GM21529 (cell line): ENCODE measurements around the gene ZNF333.
"Not testable (repeated sequence)": the region's sequence is repeated elsewhere in the genome, so short reads cannot be mapped to it uniquely, and the experiment has no call there.

Source experiments
- ATAC-seq: cut with Tn5 transposase; IDR thresholded peaks from one replicate; pipeline ENCODE4 v1.9.1; 2021; ENCODE audit not compliant: unreplicated experiment

The ZNF333 gene

GRCh38 chr19:14695471-14695870 is 5.6 kb downstream of the ZNF333 start:
- ATAC-seq: no peak

GRCh38 chr19:14699641-14700040 is 9.8 kb downstream of the ZNF333 start:
- no peak for ATAC-seq

GRCh38 chr19:14700711-14701375 is 11.0 kb downstream of the ZNF333 start:
- ATAC-seq: no peak

GRCh38 chr19:14703833-14704232 is 14.0 kb downstream of the ZNF333 start:
- ATAC-seq: no peak

GRCh38 chr19:14704450-14704849 is 14.6 kb downstream of the ZNF333 start:
- no peak for ATAC-seq

GRCh38 chr19:14715841-14716240 is 26.0 kb downstream of the ZNF333 start:
- ATAC-seq: no peak

- ATAC-seq: no peak
Observed at GRCh38 chr19:14718522-14719116, 28.8 kb downstream of the ZNF333 start.

- ATAC-seq: no peak
Observed at GRCh38 chr19:14719162-14719561, 29.3 kb downstream of the ZNF333 start.

GRCh38 chr19:14722127-14722526 is 32.3 kb downstream of the ZNF333 start:
- no peak for ATAC-seq

GRCh38 chr19:14728595-14728994 is 38.7 kb downstream of the ZNF333 start:
- ATAC-seq: no peak

GRCh38 chr19:14731200-14731599 is 41.4 kb downstream of the ZNF333 start:
- no peak for ATAC-seq

GRCh38 chr19:14732510-14732909 is 42.7 kb downstream of the ZNF333 start:
- ATAC-seq: no peak

- no peak for ATAC-seq
Observed at GRCh38 chr19:14733574-14733973, 43.7 kb downstream of the ZNF333 start.

- ATAC-seq: no peak
Observed at GRCh38 chr19:14735915-14736314, 46.1 kb downstream of the ZNF333 start.

- ATAC-seq: no peak
Observed at GRCh38 chr19:14746886-14747285, 57.0 kb downstream of the ZNF333 start.

GRCh38 chr19:14748601-14749000 is 58.8 kb downstream of the ZNF333 start:
- ATAC-seq: no peak

- ATAC-seq: no peak
Observed at GRCh38 chr19:14758816-14759215, 69.0 kb downstream of the ZNF333 start.

GRCh38 chr19:14761607-14762006 is 71.8 kb downstream of the ZNF333 start:
- no peak for ATAC-seq

- no peak for ATAC-seq
Observed at GRCh38 chr19:14762111-14762510, 72.3 kb downstream of the ZNF333 start.

- no peak for ATAC-seq
Observed at GRCh38 chr19:14763497-14764145, 73.8 kb downstream of the ZNF333 start.

GRCh38 chr19:14764401-14764800 is 74.6 kb downstream of the ZNF333 start:
- ATAC-seq: no peak

GRCh38 chr19:14765403-14765802 is 75.6 kb downstream of the ZNF333 start:
- ATAC-seq: not testable (repeated sequence)
